GM18498 (cell line): Measurements from ENCODE around the gene BAD.
A peak's percentile ranks its signal among the peaks of the same experiment; 100 is the strongest.

ENCODE experiments used
- ATAC-seq: cut with Tn5 transposase; IDR thresholded peaks from one replicate; pipeline ENCODE4 v1.9.1; 2021; ENCODE audit warnings: mild to moderate bottlenecking, moderate library complexity; ENCODE audit not compliant: unreplicated experiment

The BAD gene

GRCh38 chr11:64281957-64282770 is 2.3 kb downstream of the BAD start:
- no peak for ATAC-seq

- ATAC-seq = no peak
Observed at GRCh38 chr11:64278576-64279190, 5.8 kb downstream of the BAD start.

GRCh38 chr11:64276653-64277431 is 7.6 kb downstream of the BAD start:
- no peak for ATAC-seq

GRCh38 chr11:64275841-64276240 is 8.6 kb downstream of the BAD start:
- no peak for ATAC-seq

GRCh38 chr11:64275031-64275800 is 9.2 kb downstream of the BAD start:
- no peak for ATAC-seq

- ATAC-seq = peak; percentile 66
Observed at GRCh38 chr11:64269540-64270220, 14.8 kb downstream of the BAD start.

- peak; percentile 6 for ATAC-seq
Observed at GRCh38 chr11:64268893-64269539, 15.4 kb downstream of the BAD start.

- no peak for ATAC-seq
Observed at GRCh38 chr11:64268025-64268892, 16.2 kb downstream of the BAD start.

- ATAC-seq = no peak
Observed at GRCh38 chr11:64267207-64267945, 17.1 kb downstream of the BAD start.

GRCh38 chr11:64266339-64266738 is 18.1 kb downstream of the BAD start:
- no peak for ATAC-seq

- ATAC-seq = no peak
Observed at GRCh38 chr11:64265176-64266160, 19.0 kb downstream of the BAD start.

- no peak for ATAC-seq
Observed at GRCh38 chr11:64264371-64264852, 20.1 kb downstream of the BAD start.

GRCh38 chr11:64263947-64264317 is 20.5 kb downstream of the BAD start:
- no peak for ATAC-seq

GRCh38 chr11:64263021-64263946 is 21.2 kb downstream of the BAD start:
- no peak for ATAC-seq

- no peak for ATAC-seq
Observed at GRCh38 chr11:64262271-64263002, 22.0 kb downstream of the BAD start.
